Activated CD8-positive, alpha-beta memory T cell treated with anti-CD3 and anti-CD28 coated beads, Interleukin-2, amount 50 U/mL, for 48 hours (primary cell): Measurements from ENCODE around the gene MBD3L5.
"Not testable (repeated sequence)": the region's sequence is repeated elsewhere in the genome, so short reads cannot be mapped to it uniquely, and the experiment has no call there.

Experiments used
- DNase-seq: peaks from one replicate; pipeline ENCODE4 v3.0.0-alpha.2; 2020

Gene MBD3L5

DNA sequence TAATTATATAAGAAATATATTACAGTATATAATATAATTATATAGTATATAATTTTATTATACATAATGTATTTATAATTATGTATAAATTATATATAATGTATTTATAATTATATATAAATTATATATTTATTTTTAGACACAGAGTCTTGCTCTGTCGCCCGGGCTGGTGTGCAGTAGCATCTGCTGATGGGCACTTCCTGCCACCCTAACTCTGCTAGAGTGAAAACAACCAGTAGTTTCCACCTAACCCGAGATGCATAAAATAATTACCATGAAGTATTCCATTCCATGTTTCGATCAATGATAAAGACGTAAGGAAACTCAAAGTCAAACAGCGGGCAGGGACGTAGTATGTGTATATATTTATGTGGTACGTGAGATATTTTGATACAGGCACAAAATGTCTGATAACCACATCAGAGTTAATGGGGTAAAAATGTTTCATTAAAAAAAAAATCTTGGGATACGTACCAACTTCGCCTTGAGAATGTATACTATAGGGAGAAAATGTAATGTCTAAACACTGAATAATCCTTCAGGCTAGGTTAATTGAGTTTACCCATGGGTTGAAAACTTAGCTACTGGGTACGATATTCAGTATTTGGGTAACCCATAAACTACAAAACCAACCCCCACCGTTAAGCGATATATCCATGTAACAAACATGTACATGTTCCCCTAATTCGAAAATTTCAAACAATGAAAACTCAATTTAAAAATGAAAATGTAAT lies 24.4 kb downstream of the MBD3L5 start:
- not testable (repeated sequence) for DNase-seq

DNA sequence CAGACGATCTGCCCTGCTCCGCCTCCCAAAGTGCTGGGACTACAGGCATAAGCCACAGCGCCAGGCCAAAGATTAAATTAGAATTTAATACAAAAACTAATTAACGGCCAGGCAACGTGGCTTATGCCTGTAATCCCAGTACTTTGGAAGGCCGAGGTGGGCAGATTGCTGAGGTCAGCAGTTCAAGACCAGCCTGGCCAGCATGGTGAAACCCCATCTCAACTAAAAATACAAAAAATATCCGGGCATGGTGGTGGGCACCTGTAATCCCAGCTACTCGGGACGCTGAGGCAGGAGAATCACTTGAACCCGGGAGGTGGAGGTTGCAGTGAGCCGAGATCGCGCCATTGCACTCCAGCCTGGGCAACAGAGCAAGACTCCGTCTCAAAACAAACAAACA lies 25.3 kb downstream of the MBD3L5 start:
- not testable (repeated sequence) for DNase-seq

DNA sequence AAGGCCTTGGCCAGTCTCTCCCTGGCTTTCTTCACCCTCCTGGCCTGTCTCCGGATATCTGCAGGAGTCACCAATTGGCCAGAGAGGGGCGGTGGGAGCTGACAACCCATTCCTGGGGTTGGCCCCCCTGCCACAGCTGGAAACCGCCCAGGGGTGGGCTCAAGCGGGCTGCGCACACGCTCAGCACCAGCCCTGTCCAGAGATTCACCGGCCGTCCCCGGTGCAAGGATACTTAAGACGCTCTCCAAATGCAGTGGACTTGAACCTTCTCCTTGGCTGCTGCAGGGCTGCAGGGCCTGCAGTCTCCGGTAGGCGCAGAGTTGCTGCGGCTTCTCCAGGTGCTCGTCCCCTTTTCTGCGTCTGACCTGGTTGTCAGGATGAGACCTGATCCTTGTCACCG lies 26.0 kb downstream of the MBD3L5 start:
- DNase-seq = not testable (repeated sequence)

DNA sequence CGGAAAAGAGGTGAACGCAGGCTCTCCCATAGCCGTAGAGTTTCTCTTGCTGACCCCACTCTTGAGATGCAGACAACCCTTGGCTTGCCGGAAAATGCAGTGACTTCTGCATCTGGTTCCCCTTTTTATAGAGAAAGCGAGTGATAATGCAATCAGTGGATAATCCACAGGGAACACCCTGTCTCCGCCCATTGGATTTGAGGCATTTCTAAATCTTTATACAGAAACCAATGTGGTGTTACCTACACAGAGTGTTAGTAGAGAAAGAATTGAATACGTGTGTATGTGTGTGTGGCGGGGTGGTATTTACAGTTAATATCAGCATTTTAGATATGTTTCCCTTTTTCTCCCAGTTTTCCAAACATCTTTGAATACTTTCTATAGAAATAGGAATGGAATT lies 28.2 kb downstream of the MBD3L5 start, which contains the start of gene MBD3L3:
Gene MBD3L3, minus strand, starts transcription at position 101 of the 400 bp plus-strand sequence. Its CDS starts 71 bp downstream, at position 30.
- DNase-seq = not testable (repeated sequence)

DNA sequence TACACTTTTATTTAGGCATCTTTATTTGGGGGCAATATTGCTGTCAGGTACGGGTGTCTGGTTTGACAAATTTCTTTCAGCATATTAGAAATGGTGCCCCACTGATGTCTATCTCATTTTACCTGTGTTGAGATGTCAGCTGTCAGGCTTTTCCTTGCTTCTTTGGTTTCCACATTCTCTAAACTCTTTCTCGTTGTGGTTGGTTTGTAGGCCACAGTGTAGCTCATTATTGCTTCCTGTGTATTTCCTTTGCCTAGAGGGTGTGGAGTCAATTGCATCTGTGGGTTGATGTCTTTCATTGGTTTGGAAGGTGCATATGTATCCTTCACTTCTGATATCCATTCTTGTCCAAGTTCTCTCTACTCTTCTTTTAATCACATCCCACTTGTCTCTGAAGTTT lies 29.6 kb downstream of the MBD3L5 start:
- not testable (repeated sequence) for DNase-seq

DNA sequence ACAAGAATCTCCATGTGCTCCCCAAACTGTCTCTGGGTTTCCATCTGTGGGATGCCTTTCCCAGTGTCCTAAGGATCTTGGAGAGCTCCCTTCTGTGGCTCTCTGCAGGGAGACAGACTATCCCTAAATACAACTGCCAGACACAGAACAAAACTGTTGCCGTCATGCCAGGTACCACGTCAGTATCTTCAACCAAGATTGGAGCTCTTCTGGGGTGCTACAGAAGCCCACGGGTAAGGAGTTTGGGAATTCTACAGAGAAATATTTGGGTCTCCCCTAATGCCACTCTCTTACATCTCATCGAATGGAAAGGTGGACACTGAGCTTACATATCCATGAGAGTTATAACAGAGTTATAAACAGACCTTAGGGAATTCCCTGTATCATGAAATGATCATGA lies 33.0 kb downstream of the MBD3L5 start:
- DNase-seq = no peak

DNA sequence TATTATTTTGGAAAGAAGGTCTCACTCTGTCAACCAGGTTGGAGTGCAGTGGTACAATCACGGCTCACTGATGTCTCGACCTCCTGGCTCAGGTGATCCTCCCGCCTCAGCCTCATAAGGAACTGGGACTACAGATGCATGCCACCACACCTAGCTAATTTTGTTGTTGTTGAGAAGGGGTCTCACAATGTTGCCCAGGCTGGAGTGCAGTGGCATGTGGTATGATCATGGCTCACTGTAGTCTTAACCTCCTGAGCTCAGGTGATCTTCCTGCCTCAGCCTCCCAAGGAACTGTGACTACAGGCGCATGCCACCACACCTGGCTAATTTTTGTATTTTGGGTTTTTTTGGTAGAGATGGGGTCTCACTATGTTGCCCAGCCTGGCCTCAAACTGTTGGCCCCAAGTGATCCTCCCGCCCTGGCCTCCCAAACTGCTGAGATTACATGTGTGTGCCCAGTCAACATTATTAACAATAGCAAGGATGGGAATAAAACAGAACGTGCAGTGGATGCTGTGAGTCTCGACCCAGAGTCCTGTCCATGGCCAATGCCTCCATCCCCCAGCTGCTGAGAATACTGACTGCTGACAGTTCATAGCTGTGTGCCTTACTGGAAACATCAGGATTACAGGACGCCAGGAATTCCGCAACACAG lies 33.5 kb downstream of the MBD3L5 start:
- DNase-seq = peak; percentile 44

DNA sequence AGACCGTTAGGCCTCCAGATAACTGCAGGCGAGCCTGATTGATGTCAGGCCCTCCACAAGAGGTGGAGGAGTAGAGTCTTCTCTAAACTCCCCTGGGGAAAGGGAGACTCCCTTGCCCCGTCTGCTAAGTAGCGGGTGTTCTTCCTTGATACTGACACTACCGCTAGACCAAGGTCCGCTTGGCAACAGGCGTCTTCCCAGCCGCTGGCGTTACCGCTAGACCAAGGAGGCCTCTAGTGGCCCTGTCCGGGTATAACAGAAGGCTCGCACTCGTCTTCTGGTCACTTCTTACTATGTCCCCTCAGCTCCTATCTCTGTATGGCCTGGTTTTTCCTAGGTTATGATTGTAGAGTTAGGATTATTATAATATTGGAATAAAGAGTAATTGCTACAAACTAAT lies 36.7 kb downstream of the MBD3L5 start:
- peak; percentile 52 for DNase-seq

DNA sequence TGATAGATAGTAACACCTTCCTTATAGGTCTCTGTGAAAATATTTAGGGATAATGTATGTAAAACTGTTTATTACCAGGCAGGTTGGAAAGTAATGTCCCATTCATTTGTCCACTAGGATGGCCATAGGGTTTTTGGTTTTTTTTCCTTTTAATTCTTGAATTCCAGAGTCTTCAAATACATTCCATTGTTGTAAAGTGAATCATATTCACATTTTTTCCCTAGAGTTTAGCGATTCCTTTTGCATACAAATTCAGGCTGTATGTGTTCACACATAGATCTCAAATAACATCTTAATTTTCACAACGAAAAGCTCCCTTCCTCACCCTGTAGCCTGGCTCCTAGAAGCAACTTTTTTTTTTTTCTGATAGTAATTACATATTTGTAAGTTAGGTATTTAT lies 37.3 kb downstream of the MBD3L5 start:
- no peak for DNase-seq

DNA sequence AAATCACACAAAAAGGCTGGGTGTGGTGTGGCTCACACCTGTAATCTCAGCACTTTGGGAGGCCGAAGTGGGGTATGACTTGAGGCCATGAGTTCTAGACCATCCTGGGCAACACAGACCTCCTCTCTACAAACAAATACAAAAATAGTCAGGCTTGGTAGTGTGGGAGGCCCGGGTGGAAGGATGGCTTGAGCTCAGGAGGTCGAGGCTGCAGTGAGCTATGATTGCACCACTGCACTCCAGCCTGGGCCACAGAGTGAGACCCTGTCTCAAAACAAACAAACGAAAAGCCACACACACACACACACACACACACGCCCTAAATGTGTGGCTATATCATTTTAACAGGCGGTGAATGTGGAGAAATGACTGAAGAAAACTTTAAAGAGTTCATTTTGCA lies 38.2 kb downstream of the MBD3L5 start:
- peak; percentile 41 for DNase-seq

DNA sequence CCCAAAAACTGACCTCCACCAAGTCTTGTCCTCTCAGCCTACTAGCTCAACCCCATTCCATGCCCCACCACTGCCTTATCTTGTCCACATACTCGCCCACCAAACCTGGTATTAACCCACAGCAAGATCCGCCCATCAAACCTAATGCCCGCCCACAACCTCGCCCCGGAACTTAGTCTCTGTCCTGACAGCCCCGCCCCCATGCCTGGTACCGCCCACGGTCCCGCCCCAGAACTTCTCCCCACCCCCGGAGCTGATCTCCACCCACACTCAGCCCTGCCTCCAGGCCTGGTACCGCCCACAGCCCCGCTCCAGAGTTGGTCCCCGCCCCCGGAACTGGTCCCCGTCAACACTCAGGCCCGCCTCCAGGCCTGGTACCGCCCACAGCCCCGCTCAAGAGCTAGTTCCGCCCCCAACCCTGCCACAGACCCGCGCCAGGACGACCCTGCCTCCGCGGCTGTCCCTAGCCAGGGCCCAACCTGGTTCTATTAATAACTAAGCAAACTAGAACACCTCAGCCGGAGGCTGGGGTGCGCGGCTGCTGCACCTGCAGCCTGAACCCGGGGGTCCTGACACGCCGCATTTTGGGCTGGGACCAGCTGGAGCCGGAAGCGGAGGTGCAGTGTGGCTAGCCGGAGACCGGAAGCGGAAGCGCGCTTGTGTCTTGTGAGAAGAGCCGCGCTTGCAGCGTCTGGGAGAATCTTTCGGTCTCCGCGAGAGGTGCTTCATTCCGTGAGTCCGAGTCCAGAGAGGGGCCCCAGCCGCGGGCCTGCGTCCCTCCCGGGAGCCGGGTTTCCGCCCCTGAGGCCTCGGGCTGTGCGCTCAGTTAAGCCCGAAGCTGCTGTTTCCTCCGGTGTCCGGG lies 38.9 kb downstream of the MBD3L5 start, which contains the start of gene ZNF557:
Gene ZNF557, plus strand, starts transcription at position 662 of the 862 bp plus-strand sequence. CDS start 5,372 bp downstream, outside the sequence.
- DNase-seq = peak; percentile 97

DNA sequence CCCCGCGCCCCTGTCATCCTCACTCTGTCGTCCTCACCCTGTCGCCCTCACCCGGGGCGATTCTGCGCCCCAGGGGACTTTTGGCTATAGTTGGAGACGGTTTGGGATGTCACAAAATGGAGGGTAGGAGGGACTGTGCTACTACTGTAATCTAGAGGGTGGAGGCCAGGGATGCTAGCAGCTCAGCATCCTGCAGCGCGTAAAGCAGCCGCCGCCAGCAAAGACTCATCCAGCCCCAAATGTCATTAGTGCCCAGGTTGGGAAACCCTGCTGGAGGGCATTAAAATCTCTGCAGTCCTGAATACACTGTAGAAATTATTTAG lies 39.5 kb downstream of the MBD3L5 start:
- no peak for DNase-seq

DNA sequence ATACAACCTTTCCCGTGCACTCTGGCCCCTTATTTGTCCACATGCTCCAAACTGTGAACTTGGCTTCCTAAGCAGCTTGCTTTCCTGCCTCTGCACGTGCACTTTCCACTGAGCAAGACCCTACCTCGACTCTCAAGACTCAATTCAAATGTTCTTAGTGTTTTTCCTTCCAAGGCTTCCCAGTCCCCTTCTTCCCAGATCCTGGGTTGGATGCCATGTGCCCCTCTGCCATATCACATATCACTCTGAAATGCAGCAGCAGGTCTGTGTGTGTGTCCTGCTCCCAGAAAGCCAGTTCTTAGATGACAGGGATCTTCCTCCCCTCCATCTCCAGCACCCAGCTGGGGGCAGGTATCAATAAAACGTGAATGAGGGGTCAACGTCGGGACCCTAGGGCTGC lies 42.2 kb downstream of the MBD3L5 start:
- no peak for DNase-seq

DNA sequence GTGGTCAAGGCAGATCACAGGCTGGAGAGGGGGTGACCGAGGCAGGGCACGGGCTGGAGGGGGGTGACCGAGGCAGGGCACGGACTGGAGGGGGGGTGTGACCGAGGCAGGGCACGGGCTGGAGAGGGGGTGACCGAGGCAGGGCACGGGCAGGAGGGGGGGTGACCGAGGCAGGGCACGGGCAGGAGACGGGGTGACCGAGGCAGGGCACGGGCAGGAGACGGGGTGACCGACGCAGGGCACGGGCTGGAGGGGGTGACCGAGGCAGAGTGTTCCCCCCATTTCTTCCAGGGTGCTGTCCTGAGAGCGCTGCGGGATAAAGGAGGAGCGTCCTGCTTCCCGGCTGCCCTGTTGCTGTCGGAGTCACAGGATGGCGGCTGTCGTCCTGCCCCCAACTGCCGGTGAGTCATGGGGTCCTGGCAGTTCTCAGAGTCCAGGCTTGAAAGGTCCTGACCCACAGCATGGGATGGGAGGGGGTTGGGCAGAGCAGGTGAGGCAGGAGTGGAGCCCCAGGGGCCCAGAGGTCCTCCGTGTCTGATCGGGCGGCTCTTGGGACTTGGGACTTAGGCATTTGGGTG lies 44.4 kb downstream of the MBD3L5 start:
- DNase-seq = no peak

DNA sequence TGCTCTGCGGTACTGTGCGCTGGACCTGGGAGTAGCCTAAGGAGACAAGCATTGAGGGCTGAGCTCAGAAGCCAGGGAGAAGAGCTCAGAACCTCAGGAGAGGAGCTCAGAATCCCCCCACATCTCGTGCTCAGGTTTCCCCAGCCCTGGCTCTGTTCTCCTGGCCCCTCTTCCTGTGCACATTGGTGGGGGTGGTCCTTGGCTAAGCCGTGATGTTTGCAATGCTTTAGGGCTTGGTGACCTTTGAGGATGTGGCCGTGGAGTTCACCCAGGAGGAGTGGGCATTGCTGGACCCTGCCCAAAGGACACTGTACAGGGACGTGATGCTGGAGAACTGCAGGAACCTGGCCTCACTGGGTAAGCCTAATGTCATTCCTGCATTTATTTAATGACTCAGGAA lies 45.8 kb downstream of the MBD3L5 start:
- DNase-seq = peak; percentile 20

DNA sequence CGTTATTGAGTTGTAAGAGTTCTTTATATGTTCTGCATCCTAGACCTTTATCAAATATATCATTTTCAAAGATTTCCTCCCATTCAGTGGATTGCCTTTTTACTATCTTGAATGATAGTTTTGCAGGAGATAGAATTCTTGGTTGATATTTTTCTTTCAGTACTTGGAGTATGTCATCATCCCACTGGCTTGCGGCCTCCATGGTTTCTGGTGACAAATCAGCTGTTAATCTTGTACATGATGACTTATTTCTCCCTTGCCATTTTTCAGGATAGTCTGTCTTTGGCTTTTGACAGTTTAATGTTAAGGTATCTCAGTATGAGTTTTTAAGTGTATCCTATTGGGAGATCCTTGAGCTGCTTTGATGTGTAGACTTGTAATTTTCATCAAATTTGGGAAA lies 47.6 kb downstream of the MBD3L5 start:
- peak; percentile 34 for DNase-seq
